A673 (cell line): Measurements from ENCODE around the gene VPS13C.

ENCODE experiments used
- CTCF ChIP-seq: fragments of 300-800, 200-600 bp; sonication (generic); conservative IDR thresholded peaks from 2 replicates; pipeline ENCODE4 v1.5.1; 2017; ENCODE audit warnings: low read depth, mild to moderate bottlenecking, antibody characterized with exemption, low read length, moderate library complexity, mixed read lengths
- EZH2 ChIP-seq: fragments of 200-600 bp; sonication (generic); IDR thresholded peaks from 2 replicates; pipeline ENCODE4 v1.6.1; 2017; ENCODE audit warnings: borderline replicate concordance, low read depth, mild to moderate bottlenecking, mixed read lengths, antibody characterized with exemption, low read length; ENCODE audit not compliant: poor library complexity, severe bottlenecking

DNA sequence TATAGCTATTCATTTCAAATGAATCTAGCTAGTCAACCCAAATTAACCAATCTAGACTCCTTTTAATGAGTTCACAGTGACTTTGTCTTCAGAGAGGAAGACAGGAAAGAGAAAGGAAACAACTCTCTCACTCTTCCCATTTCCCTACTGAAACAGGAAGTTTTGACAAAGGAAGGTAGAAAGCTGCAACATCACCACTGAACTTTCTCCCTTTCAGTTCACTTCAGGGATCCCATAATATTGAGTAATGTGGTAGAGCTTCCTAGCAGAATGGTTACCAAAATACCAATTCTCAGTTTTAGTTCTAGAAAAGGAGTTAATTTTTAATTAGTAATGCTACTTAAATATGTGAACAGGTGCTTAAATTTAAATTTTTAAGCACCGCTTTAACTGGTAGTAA is 7.5 kb downstream of the VPS13C start:
- TF ChIP-seq EZH2 (no peak), CTCF (no peak)
